Measurements from ENCODE around the gene MAP3K20.
"Not testable (repeated sequence)": the region's sequence is repeated elsewhere in the genome, so short reads cannot be mapped to it uniquely, and the experiment has no call there.

The MAP3K20 gene

DNA sequence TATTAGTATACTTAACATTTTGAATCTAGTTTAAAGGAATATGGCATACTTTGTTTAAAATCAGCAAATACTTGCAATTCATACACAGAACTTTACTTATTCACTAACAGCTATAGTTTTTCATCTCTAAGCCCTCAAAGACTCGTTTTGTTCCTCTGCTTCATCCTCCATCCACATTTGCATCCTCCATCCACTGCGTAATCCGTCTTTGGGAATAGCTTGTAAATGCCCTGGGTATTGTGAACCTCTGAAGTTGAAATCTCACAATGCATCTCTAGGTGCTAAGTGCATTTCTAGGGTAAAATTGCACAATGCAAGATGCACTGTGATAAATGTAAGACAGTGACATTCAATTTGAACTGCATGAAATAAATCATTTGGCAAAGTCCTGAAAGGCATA lies 163.2 kb downstream of the MAP3K20 start:
- DNase-seq, result no peak

DNA sequence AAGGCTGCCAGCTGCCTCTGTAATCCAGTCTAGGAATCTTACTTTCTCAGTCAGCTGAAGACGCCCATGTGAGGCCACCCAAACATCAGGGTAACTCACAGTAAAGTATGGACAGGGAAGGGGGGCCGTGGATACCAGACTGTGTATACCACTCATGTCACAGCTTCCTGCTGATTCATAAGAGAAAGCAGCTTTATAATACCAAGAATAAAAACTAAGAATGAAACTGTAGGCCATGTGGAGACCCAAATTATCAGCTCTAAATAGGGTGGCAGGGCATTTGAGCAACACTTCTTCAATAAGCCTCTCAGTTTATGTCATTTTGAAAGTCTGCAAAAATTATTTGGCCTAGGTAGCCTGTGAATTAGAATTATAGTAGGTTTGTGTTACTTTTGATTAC lies 164.0 kb downstream of the MAP3K20 start:
- no peak for DNase-seq

DNA sequence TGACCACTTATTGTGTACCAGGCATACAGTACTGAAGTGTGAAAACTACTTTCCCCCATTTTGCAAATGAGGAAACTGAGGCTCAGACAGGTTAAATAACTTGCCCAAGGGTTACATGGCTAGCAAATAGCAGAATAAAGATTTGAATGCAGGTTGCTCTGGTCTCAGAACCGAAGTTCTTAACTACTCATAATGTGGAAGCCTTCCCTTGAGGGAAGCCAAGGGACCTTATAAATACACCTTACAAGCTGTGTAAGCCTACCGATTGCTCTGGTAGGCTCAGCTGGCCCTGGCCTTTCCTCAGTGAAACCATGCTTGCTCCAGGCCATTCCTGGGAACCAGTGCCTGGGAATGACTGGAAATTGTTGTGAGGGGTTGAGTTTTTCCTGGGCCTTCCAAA lies 164.4 kb downstream of the MAP3K20 start:
- no peak for DNase-seq

DNA sequence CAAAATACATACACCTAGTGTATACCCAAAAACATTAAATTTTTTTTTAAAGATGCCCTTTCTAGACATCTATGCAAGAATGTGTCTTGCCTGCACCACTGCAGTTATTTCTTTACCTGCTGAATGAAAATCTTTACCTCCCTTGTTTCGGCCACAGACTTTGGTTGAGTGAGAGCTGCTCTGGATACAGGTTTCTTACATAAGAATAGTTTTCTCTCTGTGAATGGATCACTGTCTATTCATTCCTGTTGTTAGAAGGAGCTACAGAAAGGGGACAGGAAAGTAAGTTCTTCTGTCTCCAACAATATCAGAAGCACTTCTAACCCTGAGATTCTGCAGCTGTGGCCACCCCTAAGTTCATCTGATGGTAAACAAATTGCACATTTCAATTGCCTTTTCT lies 166.0 kb downstream of the MAP3K20 start:
- no peak for DNase-seq

DNA sequence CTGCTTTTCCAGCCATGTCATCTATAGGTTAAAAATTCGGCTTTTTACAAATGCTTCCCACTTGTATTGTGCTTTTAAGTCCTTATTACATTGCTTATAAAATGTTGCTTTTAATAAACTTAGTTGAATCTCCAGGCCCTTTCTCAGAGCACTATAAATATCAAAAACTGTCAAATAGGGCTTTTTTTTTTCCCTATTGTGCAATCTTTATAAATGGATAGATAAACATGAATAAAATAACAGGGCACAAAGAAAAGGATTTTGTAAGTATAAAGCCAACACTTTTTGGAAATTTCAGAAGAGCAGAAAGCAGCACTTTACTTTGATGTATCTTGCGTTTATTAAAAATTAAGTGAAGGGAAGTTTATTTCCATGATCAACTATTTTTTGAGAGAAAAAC lies 171.5 kb downstream of the MAP3K20 start:
- DNase-seq, result no peak

DNA sequence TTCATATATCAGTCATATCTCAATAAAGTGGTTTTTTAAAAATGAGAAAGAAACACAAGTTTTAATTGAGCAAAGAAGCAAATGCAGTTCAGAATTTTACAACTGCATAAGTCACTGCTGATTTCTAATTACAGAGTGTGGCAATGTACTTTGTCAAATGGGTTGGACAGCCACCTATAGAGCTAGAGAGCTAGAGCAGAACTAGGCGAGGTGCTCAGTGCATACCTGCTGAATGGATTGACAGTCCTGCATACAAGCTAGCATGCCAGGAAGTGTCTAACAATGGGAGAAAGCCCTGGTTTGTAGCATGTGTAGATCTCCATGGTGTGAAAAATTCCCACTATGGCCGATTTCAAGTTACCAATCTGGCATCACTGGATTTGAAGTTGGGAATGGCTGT lies 172.7 kb downstream of the MAP3K20 start:
- DNase-seq, result no peak

DNA sequence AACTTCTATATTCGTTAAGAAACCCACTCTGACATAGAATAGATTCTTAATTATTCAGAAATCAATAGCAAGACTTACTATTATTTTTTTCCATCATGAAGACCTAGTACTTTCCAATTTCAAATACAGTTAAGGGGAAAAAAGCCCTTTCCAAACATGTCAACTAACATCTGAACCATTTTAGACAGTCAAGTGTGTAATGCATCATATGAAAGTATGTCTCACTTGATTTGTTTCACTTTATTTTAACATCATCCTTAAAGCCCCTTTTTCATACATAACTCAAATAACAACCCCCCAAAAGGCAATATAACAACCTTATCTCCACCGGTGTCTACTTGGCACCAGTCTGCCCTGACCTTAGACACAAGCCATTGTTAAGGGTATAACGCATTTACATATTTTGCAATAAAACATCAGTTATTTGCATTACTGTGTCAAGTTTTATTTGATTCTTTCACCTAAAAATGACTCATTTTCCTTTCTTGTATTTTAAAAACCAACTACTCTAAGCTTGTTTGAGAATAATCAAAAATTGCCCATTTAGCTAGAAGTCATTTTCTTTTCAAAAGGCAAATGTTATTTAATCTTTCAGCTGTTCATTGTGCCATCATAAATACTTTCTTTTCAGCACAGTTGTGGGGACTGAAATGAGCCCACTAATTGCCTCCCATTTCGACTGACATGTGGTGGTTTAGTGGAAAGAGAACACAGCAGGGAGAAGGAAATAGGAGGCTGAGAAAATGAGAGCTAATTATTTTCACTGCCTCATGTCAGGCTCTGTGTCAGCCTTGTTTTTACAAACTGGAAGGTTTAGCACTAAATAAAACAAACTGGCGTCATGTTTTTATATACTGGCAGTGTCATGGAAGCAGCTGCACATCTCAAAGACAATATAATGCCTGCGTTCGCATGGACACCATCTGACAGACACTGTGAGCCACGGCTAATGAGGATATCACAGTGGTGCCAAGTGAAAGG lies 174.3 kb downstream of the MAP3K20 start:
- peak; percentile 69 for DNase-seq

DNA sequence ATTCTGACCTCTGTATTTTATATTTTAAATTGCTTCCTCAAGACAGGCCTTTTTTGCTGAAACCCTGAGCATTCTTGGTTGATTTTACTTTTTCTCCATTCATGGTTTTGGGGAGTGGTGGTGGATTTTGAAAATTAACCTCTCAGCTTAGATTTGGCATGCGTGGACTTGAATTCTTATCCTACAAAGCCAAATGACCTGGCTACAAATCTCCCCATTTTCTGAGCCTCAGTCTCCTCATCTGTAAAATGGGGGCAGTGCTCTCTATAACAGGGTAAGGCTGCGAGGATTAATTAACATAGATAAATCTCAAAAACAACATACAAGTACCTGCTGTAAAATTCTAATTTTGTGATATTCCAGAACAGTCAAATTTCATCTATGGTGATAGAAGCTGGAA lies 175.6 kb downstream of the MAP3K20 start:
- DNase-seq, result no peak

DNA sequence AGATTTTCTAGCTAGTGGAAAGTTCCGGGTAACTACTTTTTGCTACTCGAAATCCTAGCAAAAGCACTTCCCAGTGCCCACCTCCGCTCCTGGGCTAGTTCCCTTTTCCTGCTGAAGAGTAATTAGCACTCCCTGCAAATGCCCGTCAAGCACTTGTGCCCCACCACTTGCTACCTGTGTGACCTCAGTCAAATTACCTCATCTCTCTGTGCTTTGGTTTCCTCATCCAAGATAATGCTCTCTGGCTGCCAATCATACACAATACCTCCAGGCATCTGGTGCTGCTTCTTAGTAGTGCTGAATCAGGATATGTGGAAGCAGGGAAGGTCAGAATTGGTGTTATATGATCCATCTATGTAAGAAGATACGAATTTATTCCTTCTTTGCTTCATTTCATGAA lies 176.9 kb downstream of the MAP3K20 start:
- no peak for DNase-seq

DNA sequence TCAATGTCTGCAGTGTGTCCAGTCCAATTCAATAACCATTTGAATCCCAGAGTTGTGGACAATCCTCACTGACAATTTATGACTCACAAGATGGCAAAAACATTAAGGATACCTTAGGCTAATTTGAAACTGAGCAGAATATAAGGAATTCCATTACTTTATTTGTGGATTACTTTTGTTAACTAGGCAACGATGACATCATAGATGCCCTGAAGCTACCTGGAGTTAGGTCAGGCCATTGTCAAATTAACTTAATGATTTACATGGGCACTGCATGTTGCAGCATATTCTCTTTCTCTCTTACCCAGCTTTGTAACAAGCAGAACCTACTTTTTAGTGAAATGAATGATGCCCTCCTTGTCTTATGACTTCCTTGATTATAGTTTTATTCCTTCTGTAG lies 179.0 kb downstream of the MAP3K20 start:
- no peak for DNase-seq

DNA sequence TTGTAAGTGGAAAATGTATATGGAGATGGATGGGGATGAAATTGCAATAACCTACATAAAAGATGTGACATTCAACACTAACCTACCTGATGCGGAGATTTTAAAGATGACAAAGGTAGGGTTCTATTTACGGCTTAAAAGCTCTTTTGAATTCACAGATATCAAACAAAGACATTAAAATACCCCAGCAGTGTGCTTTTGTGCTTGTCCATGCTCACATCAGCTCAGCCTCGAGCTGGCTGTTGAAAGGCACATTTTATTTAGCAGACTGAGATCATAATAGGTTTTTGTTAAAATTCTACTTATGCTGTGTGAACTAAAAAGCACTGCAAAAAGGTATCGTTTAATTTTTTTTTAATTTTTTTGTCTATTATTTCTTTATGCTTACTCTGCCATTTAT lies 183.1 kb downstream of the MAP3K20 start:
- DNase-seq, result no peak

DNA sequence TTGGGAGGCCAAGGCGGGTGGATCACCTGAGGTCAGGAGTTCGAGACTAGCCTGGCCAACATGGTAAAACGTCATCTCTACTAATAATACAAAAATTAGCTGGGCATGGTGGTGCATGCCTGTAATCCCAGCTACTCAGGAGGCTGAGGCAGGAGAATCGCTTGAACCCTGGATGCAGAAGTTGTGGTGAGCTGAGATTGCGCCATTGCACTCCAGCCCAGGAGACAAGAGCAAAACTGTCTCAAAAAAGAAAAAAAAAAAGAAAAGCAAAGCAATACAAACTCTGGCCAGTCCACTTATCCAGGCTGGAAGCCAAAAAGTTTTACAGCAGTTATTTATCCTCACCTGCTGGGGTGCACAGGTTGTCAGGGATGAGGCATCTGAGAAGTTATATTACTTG lies 186.7 kb downstream of the MAP3K20 start:
- not testable (repeated sequence) for DNase-seq

DNA sequence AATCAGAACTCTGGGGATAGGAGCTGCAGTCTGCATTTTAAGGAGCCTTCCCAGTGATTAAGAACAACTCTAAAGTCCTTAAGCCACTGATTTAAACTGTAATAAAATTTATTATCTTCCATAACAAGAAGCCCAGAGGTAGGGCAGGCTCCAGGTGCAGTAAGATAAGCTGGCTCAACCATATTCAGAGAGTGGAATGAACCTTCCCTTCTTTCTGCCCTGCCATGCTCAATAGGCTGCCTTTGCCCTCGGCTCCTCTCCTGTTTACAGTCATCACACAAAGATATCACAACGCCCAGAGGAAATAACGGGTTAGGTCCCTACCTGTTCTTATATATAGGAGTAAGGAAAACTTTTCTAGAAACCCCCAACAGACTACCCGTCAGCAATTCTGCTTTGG lies 188.5 kb downstream of the MAP3K20 start:
- DNase-seq, result no peak

DNA sequence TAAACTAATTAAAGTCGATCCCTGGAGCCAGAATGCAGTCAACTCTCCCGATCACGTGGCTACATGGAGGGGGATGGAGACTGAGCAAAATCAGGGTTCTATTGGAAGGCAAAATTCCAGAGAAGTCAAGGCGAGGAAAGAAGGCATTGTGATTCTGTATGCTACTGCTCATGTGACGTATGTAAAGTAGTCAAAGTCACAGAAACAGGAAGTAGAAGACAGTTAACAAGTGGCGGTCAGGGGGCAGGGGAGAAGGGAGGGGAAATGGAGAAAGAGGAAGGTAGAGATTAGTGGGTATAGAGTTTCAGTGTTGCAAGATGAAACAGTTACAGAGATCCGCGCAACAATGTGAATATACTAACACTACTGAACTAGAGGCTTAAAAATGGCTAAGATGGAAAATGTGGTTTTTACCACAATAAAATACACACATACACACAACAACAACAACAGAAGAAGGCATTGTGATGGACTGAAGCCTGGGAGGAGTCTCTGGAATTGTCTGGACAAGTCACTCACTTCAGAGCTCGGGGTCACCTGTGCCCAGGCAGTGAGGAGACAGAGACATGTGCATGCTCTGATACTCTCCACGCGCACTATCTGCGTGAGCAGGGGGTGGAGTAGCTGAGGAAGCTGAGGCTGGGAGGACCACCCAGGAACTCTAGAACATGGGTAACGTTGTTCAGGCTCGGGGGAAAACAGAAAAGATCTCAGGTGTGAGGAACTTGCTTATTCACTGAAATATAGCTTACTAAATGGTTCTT lies 189.1 kb downstream of the MAP3K20 start:
- DNase-seq, result no peak

DNA sequence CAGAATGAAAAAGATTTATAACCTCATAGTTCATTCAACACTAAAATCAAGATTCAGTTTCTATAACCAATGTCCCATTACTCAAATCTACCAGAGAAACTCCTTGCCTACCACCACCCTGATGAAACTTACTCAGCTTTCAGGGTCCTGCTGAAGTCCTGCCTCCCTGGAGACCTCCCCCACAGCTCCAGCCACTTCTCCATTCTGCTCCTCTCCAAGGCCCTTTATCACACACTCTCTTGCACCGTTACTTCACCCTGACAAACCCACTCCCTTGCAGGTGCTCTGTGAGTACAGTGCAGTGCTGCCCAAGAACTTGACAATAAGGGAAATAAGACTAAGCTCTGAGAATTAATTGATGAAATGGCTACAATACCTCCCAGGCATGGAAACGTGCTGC lies 195.5 kb downstream of the MAP3K20 start:
- no peak for DNase-seq

DNA sequence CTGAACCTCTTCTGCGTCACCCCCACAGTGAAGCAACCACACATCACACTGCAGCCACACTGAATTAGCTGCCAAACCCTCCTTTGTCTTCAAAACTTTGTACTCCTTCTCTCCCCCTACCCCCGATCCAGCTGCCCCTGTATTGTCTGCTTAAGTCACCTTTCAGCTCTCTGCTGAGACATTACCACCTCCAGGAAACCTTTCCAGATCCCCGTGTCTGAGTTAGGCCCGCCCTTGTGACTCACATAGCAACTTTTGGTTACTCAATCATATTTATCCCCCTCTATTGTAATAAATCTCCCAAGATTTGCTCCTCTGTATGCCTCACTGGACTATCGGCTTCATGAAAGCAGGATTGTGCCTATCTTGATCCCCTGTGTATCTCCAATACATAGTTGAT lies 196.2 kb downstream of the MAP3K20 start:
- DNase-seq, result no peak

DNA sequence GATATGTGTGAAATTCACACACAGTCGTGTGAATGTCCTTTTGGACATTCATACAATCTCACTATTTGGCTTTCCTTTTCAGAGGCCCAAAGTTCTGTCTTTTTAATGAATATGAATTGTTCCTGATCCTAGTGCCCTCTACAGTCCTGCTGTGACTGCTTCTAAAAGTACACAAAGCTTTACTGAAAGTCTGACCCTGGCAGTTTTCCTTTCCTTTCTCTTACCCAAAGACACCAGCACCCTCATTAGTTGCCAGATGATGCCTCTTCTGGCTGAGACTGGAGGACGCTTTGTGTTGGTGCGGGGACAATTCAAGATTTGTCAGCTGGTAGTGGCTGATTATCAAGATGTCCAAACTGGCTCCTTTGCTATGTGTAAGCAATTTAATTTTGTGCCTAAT lies 197.2 kb downstream of the MAP3K20 start:
- no peak for DNase-seq

DNA sequence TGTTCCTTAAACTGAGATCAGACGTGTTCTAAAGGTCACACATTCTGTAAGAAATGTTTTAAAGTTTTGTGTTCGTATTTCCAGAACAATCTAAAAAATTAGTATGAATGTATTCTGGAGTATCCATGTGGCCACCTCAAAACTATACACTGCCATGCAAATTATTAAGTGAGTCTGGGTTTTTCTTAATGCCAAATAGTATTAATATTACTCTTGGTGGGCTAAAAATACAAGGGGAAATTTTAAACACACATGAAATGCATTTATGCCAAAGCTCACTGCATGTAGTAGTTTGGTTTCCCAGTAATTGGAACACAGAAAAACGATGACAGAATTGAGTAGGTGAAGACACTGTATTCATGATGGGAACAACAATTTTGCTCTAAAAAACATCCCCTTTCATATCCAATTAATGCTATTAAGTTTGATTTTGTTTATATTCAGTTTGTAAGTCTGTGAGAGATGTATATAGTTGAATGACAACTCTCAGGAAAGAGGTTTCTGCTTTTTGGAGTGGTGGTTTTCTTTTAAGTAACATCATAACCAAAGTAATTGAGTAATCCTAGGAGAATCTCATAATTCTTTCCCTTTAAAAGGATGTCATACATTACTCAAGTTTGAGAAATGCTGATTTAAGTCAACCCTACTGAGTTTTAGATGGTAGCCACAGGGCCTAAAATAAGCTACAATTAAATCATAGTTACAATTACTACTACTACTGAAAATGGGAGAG lies 203.3 kb downstream of the MAP3K20 start:
- DNase-seq, result no peak

DNA sequence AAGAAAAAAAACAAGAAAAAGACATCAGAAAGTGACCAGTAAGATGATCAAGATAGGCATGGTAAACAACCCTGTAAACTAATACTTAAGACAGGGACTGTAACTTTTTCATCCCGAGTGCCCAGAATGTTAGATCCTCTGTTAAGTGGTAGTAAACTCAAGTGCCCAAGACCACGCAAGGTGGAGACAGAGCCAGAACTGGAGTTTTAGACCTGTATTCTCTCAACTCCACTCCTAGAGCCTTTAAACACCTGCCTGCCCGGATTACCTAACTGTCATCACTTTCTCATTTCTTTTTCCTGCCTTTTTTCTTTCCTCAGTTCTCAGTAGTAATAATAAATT lies 203.9 kb downstream of the MAP3K20 start:
- no peak for DNase-seq

DNA sequence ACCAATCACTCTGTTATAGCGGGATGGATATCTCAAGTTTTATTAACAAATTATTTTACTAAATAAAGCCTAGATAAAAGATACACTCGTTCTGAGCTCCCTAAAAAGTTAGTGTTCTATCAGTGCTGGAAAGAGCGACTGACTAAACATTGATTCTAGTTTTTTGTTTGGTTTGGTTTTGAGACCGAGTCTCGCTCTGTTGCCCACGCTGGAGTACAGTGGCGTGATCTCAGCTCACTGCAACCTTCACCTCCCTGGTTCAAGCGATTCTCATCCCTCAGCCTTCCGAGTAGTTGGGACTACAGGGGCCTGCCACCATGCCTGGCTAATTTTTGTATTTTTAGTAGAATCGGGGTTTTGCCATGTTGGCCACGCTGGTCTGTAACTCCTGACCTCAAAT lies 205.2 kb downstream of the MAP3K20 start:
- DNase-seq, result no peak

DNA sequence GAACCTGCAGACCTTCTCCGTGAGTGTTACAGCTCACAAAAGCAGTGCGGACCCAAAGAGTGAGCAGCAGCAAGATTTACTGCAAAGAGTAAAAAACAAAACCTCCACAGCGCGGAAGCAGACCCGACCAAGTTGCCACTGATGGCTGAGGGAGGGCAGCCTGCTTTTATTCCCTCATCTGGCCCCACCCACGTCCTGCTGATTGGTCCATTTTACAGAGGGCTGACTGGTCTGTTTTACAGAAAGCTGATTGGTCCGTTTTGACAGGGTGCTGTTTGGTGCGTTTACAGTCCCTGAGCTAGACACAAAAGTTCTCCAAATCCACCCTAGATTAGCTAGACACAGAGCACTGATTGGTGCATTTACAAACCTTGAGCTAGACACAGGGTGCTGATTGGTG lies 206.3 kb downstream of the MAP3K20 start:
- DNase-seq, result not testable (repeated sequence)

DNA sequence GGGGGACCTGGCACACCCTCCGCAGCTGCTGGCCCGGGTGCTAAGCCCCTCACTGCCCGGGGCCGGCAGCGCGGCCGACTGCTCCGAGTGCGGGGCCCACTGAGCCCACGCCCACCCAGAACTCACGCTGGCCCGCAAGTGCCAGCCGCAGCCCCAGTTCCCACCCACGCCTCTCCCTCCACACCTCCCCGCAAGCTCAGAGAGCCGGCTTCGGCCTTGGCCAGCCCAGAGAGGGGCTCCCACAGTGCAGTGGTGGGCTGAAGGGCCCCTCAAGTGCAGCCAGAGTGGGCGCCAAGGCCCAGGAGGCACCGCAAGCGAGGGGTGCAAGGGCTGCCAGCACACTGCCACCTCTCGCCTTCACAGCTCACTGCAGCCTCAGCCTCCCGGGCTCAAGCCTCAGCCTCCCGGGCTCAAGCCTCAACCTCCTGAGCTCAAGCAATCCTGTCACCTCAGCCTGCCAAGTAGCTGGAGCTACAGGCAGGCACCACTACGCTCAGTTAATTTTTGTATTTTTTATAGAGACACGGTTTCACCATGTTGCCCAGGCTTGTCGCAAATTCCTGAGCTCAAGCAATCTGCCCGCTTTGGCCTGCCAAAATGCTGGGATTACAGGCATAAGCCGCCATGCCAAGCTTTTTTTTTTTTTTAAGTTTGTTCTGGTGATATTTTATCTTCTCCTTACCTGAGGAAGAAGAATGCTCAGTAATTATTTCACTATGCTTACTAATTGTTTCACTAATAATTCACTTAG lies 207.3 kb downstream of the MAP3K20 start:
- no peak for DNase-seq

All from NCI-H526 treated with DMSO at 0.1 percent for 48 hours (cell line).